C4-2B (cell line): ENCODE measurements around the gene INPP5D.

Experiments
- ZFX ChIP-seq: fragments of 450-650 bp; IDR thresholded peaks from 2 replicates; pipeline ENCODE4 v1.6.1; 2017
- TF ChIP-seq, protein P1 (sequence below): fragments of 450-650 bp; conservative IDR thresholded peaks from 2 replicates; pipeline ENCODE4 v1.5.1; 2017; ENCODE audit warnings: mild to moderate bottlenecking

DNA sequence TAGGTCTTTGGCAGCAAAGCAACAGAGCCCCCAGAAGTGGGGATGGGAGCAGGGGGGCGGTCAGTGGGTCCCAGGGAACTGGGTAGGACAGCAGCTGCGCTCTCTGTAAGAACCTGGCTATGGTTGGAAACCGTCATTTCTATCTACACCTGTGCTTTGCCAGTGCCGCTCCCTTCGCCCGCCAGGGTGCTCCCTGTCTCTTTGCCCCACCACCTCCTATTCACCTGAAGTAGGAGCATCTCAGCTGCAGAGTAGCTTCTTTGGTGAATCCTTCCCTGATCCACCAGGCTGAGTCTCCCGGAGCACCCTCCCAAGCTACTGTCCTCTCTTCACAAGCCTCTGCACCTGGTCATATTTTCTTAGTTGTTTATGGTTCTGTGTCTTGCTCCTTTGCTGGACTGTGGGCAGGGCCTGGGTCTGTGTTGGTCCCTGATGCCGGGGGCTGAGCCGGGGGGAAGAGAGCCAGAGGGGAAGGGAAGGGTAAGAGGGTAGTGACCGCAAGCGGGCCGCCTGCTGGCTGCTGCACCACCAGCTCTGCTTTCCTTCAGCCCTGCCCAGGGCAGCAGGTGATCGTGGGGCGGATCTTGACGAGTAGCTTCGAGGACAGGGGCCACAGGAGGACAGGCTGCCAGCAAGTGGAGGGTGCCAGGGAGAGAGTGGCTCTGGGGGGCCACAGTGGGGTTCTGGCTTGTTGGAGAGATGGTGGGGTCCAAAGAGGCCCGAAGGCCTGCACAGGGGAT lies 45.2 kb downstream of the INPP5D start:
- TF ChIP-seq, protein P1, sequence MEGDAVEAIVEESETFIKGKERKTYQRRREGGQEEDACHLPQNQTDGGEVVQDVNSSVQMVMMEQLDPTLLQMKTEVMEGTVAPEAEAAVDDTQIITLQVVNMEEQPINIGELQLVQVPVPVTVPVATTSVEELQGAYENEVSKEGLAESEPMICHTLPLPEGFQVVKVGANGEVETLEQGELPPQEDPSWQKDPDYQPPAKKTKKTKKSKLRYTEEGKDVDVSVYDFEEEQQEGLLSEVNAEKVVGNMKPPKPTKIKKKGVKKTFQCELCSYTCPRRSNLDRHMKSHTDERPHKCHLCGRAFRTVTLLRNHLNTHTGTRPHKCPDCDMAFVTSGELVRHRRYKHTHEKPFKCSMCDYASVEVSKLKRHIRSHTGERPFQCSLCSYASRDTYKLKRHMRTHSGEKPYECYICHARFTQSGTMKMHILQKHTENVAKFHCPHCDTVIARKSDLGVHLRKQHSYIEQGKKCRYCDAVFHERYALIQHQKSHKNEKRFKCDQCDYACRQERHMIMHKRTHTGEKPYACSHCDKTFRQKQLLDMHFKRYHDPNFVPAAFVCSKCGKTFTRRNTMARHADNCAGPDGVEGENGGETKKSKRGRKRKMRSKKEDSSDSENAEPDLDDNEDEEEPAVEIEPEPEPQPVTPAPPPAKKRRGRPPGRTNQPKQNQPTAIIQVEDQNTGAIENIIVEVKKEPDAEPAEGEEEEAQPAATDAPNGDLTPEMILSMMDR, result no peak
- no peak for TF ChIP-seq ZFX
